Measurements from ENCODE around the gene TAPBPL.
A peak's percentile ranks its signal among the peaks of the same experiment; 100 is the strongest.

The TAPBPL gene

DNA sequence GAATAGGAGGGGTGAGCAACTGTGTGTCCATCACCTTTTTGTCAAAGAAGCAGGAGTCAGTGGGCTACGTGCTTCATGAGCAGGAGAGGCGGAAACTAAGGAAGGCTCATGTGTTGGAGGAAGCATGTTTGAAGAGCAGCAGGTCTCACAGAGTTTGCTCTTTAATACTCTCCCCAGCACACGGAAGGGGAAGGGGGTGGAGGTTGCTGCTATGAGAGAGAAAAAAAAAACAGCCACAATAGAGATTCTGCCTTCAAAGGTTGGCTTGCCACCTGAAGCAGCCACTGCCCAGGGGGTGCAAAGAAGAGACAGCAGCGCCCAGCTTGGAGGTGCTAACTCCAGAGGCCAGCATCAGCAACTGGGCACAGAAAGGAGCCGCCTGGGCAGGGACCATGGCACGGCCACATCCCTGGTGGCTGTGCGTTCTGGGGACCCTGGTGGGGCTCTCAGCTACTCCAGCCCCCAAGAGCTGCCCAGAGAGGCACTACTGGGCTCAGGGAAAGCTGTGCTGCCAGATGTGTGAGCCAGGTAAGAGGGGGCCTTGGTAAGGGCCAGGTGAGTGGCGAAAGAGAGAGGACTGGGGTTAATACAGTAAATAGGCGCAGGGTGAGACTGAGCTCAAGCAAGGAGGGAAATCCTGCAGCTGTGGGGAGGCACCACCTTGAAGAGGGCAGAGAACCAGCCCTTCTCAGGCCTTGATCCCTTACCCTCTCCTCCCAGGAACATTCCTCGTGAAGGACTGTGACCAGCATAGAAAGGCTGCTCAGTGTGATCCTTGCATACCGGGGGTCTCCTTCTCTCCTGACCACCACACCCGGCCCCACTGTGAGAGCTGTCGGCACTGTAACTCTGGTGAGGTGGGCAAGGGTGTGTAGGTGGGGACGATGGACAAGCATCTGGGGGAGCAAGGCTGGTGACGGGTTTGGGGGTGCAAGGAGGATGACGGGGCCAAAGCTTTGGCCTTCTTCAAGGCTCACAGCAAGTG lies 6.8 kb upstream of the TAPBPL start, which contains the start of gene CD27:
CD27 (plus strand) TSS at position 252 of the 985 bp plus-strand sequence; CDS start at position 393, 141 bp downstream.
- H3K27me3 Mint-ChIP-seq (ENCODE audit: low read depth), result no peaks in the 10 kb centered on the region
- peaks cover 21% of the 10 kb centered on the region for H3K36me3 Mint-ChIP-seq (ENCODE audit: low read depth)
- peak within 1 kb of the TSS; percentile 89 for H3K27ac Mint-ChIP-seq
- peak within 1 kb of the TSS; percentile 93 for H3K4me3 Mint-ChIP-seq
- H3K4me1 Mint-ChIP-seq (ENCODE audit: low read depth), result peaks cover 49% of the 10 kb centered on the region
- no peaks in the 10 kb centered on the region for H3K9me3 Mint-ChIP-seq
- DNase-seq (ENCODE audit: low spot score), result no peak

DNA sequence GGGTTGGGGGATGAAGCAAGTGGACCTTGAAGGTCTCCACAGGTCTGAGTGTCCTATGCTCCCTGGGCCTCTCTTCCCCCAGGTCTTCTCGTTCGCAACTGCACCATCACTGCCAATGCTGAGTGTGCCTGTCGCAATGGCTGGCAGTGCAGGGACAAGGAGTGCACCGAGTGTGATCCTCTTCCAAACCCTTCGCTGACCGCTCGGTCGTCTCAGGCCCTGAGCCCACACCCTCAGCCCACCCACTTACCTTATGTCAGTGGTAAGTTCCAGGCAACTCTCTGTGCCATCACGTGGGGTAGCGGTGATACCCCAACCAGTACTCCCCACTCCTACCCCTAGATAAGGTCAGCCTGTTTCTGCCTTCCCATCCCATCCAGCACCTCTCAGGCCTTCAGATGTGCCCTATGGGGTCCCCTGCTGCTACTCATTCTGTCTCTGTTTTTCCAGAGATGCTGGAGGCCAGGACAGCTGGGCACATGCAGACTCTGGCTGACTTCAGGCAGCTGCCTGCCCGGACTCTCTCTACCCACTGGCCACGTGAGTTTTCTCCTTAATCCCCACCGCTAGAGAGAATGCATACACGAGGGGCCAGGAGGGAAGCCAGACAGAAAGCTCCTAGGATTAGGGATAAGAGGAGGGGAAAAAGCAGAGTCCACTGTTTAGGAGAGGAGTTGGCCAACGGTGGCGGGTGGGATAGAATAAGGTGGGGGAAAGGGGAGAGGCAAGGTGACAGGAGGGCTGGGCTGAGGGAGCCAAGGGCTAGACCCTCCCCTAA lies 1.6 kb upstream of the TAPBPL start:
- DNase-seq (ENCODE audit: low spot score), result no peak
- H3K36me3 Mint-ChIP-seq (ENCODE audit: low read depth), result peaks cover 66% of the 10 kb centered on the region

DNA sequence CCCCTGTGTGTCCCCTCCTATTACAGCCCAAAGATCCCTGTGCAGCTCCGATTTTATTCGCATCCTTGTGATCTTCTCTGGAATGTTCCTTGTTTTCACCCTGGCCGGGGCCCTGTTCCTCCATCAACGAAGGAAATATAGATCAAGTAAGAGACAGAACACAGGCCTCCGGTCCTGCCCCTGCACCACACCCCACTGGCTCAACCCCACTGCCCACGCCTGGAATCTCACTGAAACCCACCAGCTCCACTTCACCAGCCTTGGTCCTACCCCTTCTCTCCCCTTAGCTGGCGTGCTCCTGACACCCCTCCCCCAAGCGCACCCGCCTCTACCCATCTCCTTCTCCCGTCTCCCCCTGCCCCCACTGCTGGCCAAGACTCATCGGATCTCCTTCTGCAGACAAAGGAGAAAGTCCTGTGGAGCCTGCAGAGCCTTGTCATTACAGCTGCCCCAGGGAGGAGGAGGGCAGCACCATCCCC lies 934 bp upstream of the TAPBPL start:
- Mint-ChIP-seq H3K27me3 (ENCODE audit: low read depth) (no peaks in the 10 kb centered on the region), H3K27ac (peak overlapping the region; percentile 99), H3K9me3 (no peaks in the 10 kb centered on the region), H3K36me3 (ENCODE audit: low read depth) (peaks cover 64% of the 10 kb centered on the region), H3K4me3 (peak overlapping the region; percentile 100), H3K4me1 (ENCODE audit: low read depth) (peaks cover 61% of the 10 kb centered on the region)
- no peak for DNase-seq (ENCODE audit: low spot score)

More for the DNA sequence above, 1.6 kb upstream of the TAPBPL start:
- Mint-ChIP-seq H3K4me1 (ENCODE audit: low read depth) (peaks cover 65% of the 10 kb centered on the region), H3K27me3 (ENCODE audit: low read depth) (no peaks in the 10 kb centered on the region), H3K4me3 (peak overlapping the region; percentile 100), H3K9me3 (no peaks in the 10 kb centered on the region), H3K27ac (peak overlapping the region; percentile 99)

DNA sequence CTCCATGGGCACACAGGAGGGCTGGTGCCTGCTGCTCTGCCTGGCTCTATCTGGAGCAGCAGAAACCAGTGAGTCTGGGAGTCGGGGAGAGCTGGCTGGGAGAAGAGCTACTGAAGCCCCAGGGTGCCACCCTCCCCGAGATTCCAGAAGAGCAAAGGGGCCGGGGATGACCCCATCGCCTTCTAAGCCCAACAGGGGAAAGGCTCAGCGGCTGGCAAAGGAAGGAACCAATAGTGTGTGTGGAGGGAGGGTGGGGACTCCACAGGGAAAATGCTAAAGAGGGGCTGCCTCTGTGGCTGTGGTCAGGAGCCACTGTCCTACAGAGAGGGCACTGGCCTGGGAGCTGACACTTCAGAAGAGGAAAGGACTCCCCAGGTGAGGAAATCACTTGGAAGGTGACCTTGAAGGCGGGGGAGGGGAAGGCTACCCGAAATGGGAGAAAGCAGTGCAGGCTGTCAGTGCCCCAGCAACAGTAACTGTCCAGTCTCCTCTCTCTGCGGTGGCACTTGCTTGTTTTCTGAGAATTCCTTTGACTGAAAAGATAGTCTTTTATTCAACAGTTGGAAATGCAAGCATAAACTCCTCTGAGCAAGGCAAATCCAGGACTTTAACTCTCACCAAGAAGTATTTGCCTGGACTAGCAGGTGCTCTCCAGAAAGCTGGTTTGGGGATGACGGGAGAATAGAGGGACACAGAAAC lies 552 bp downstream of the TAPBPL start:
- no peaks in the 10 kb centered on the region for H3K9me3 Mint-ChIP-seq
- H3K27me3 Mint-ChIP-seq (ENCODE audit: low read depth), result no peaks in the 10 kb centered on the region
- peaks cover 57% of the 10 kb centered on the region for H3K4me1 Mint-ChIP-seq (ENCODE audit: low read depth)
- peaks cover 70% of the 10 kb centered on the region for H3K36me3 Mint-ChIP-seq (ENCODE audit: low read depth)
- peak overlapping the region; percentile 100 for H3K4me3 Mint-ChIP-seq
- H3K27ac Mint-ChIP-seq, result peak overlapping the region; percentile 99
- no peak for DNase-seq (ENCODE audit: low spot score)

DNA sequence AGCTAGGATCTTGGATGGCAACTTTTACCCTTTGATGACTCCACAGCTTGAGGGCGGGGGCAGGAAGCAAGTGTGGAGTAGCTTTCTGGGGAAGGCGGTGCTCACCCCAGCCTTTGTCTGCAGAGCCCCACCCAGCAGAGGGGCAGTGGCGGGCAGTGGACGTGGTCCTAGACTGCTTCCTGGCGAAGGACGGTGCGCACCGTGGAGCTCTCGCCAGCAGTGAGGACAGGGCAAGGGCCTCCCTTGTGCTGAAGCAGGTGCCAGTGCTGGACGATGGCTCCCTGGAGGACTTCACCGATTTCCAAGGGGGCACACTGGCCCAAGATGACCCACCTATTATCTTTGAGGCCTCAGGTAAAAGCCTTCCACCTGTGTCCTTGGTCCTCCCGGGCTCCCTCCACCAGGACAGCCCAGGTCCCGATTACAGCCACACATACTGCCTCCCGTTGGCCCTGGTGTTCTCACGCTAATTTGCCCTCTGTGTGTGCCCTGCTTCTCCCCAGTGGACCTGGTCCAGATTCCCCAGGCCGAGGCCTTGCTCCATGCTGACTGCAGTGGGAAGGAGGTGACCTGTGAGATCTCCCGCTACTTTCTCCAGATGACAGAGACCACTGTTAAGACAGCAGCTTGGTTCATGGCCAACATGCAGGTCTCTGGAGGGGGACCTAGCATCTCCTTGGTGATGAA lies 1.2 kb downstream of the TAPBPL start:
- Mint-ChIP-seq H3K27ac (peak overlapping the region; percentile 99), H3K27me3 (ENCODE audit: low read depth) (no peaks in the 10 kb centered on the region), H3K4me1 (ENCODE audit: low read depth) (peaks cover 51% of the 10 kb centered on the region), H3K9me3 (no peaks in the 10 kb centered on the region), H3K4me3 (peak overlapping the region; percentile 100), H3K36me3 (ENCODE audit: low read depth) (peaks cover 66% of the 10 kb centered on the region)
- DNase-seq (ENCODE audit: low spot score), result no peak

DNA sequence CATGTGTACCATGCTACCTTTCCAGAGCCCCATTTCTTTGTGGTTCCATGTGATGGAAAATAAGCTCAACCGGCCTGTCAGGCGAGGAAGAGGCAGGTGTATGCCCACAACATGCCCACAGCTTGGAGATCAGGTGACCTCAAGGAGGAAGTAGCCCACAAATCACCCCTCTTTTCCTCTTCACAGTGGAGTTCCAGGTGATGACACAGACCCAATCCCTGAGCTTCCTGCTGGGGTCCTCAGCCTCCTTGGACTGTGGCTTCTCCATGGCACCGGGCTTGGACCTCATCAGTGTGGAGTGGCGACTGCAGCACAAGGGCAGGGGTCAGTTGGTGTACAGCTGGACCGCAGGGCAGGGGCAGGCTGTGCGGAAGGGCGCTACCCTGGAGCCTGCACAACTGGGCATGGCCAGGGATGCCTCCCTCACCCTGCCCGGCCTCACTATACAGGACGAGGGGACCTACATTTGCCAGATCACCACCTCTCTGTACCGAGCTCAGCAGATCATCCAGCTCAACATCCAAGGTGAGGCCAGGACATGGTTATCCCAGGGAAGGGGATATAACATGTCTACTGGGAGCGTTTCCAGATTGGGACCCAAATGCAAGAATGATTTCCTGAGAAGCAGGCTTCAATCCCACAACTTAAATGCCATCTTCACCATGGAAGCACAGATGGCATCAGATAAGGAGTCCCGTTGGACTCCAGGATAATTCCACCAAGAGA lies 5.5 kb downstream of the TAPBPL start:
- Mint-ChIP-seq H3K27me3 (ENCODE audit: low read depth) (no peaks in the 10 kb centered on the region), H3K4me1 (ENCODE audit: low read depth) (peaks cover 59% of the 10 kb centered on the region), H3K27ac (peak overlapping the region; percentile 41), H3K36me3 (ENCODE audit: low read depth) (peaks cover 76% of the 10 kb centered on the region), H3K9me3 (no peaks in the 10 kb centered on the region), H3K4me3 (no peak overlapping the region)
- DNase-seq (ENCODE audit: low spot score), result no peak

DNA sequence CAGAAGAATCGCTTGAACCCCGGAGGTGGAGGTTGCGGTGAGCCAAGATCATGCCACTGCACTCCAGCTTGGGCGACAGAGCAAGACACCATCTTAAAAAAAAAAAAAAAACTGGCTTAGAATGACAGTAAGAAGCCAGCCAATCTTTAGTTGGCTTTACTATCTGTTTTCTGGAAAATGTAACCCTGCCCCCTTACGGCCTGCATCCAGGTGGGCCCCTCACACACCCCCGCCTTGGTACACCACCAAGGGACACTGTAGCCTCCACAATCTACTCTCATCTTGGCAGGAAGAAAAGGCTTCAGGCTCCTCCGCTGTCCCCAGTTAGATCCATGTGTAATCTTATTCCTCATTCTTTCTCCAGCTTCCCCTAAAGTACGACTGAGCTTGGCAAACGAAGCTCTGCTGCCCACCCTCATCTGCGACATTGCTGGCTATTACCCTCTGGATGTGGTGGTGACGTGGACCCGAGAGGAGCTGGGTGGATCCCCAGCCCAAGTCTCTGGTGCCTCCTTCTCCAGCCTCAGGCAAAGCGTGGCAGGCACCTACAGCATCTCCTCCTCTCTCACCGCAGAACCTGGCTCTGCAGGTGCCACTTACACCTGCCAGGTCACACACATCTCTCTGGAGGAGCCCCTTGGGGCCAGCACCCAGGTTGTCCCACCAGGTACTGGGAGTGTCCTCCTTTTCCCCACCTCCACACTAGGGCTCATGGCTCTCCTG lies 6.6 kb downstream of the TAPBPL start:
- peak overlapping the region; percentile 21 for H3K4me3 Mint-ChIP-seq
- H3K27me3 Mint-ChIP-seq (ENCODE audit: low read depth), result no peaks in the 10 kb centered on the region
- peaks cover 59% of the 10 kb centered on the region for H3K4me1 Mint-ChIP-seq (ENCODE audit: low read depth)
- no peak for DNase-seq (ENCODE audit: low spot score)
- H3K36me3 Mint-ChIP-seq (ENCODE audit: low read depth), result peaks cover 77% of the 10 kb centered on the region
- H3K27ac Mint-ChIP-seq, result peak overlapping the region; percentile 57
- H3K9me3 Mint-ChIP-seq, result no peaks in the 10 kb centered on the region

DNA sequence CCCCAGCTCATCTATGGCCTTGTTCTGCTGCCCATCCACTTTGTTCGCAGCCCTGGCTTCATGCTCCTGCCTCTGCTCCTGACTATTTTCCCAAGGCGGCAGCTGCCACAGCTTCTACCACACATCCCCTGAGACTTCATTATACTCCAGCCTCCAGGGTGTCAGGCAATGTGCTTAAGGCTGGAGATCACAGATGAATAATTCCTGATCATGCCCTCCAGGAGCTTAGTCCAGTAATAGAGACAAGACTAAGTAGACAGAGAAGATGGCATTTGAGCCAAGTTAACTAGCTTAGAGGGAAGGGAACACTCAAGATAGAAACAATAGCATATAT lies 7.1 kb downstream of the TAPBPL start:
- Mint-ChIP-seq H3K27ac (peak overlapping the region; percentile 57), H3K4me3 (peak overlapping the region; percentile 22), H3K36me3 (ENCODE audit: low read depth) (peaks cover 77% of the 10 kb centered on the region), H3K9me3 (no peaks in the 10 kb centered on the region), H3K27me3 (ENCODE audit: low read depth) (no peaks in the 10 kb centered on the region), H3K4me1 (ENCODE audit: low read depth) (peaks cover 62% of the 10 kb centered on the region)
- DNase-seq (ENCODE audit: low spot score), result no peak

DNA sequence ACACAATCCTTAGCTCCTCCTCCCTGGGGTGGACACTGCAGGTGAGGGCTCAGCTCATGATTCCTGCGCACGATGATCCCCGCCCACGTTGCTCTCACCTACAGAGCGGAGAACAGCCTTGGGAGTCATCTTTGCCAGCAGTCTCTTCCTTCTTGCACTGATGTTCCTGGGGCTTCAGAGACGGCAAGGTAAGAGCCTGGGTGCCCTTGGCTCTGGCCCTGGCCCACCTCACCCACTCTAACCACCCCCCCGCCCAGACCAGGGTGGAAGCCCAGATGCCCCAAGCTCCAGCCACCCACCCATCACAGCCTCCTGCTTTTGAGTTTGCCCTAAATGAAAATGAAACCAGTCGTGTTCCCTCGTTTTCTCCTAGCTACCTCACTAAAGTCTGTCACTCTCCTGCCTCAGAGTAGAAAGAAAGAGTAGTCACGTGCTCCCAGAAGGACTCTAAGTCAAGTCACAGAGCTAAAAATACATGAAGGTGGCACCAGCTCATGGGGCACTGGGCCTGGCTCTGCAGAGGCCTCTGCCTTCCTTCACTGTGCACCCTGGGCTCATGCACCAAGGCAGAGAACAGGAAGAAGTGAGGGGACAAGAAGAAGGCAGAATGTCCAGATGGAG lies 9.0 kb downstream of the TAPBPL start:
- no peak for DNase-seq (ENCODE audit: low spot score)
- peaks cover 68% of the 10 kb centered on the region for H3K4me1 Mint-ChIP-seq (ENCODE audit: low read depth)
- H3K27me3 Mint-ChIP-seq (ENCODE audit: low read depth), result no peaks in the 10 kb centered on the region
- no peaks in the 10 kb centered on the region for H3K9me3 Mint-ChIP-seq
- H3K36me3 Mint-ChIP-seq (ENCODE audit: low read depth), result peaks cover 80% of the 10 kb centered on the region
- H3K4me3 Mint-ChIP-seq, result peak overlapping the region; percentile 91
- H3K27ac Mint-ChIP-seq, result peak overlapping the region; percentile 97

DNA sequence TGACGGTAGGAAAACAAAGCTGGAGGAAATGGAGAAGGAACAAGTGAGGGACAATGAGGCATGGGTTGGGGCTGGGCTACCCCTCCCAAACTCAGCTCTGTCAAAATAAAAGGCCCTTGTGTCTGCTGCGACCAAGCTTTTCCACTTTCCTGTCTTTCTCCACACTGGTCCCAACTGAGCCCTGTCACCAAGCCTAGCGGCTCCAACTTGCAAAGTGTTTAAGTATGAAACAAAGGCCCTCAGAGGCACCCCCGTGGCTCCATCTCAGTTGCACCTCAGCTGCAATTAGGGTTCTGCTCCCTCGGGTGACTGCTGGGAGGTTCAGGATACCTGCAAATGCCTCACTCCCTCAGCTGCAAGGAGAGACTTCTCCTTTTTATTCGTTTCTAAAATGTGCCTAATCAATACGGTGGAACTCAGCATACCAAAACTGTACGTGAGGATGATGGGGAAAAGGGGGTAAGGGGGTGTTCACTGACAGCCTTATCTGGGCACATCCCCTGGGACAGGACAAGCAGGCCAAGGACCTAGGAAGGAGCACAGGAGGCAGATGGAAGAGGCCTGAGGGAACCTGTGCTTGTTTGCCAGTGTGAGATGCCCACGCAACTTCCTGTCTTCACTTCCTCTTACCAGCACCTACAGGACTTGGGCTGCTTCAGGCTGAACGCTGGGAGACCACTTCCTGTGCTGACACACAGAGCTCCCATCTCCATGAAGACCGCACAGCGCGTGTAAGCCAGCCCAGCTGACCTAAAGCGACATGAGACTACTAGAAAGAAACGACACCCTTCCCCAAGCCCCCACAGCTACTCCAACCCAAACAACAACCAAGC lies 9.8 kb downstream of the TAPBPL start:
- H3K4me1 Mint-ChIP-seq (ENCODE audit: low read depth), result peaks cover 69% of the 10 kb centered on the region
- H3K4me3 Mint-ChIP-seq, result peak overlapping the region; percentile 91
- DNase-seq (ENCODE audit: low spot score), result peak; percentile 89
- H3K27me3 Mint-ChIP-seq (ENCODE audit: low read depth), result no peaks in the 10 kb centered on the region
- peak overlapping the region; percentile 97 for H3K27ac Mint-ChIP-seq
- peaks cover 83% of the 10 kb centered on the region for H3K36me3 Mint-ChIP-seq (ENCODE audit: low read depth)
- no peaks in the 10 kb centered on the region for H3K9me3 Mint-ChIP-seq

DNA sequence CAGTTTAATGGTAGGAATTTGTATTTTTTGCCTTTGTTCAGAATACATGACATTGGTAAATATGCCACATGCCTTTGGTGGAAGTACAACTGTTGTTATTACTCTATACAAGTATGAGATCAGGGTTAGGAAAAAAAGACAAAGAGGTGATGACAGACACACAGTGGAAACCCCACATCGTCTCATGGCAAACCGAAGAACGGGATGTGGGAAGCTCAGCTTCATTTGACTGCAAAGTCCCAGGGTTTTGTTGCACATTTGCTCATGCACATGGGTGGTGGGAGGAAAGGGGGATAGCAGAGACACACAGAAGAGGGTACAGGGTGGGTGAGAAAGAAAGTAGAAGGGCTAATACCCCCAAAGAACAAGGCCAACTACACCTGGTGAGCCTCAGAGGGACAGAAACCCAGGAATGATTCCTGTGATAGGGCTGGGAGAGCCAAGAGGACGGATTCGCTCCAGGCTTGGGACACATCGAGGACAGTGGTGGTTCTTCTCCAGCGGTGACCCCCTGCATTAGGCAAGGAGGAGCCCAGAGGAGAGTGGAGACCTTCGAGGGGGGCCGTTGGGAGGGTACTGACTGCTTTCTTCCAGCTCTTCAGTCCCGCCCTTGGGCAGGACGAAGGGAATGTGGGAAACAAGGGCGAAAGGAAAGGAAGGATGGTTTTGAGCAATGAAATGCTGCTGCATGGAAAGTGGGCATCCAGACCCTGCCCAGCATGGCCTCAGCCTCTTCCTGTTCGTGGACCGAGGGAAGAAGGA lies 10.6 kb downstream of the TAPBPL start:
- Mint-ChIP-seq H3K27me3 (ENCODE audit: low read depth) (no peaks in the 10 kb centered on the region), H3K27ac (peak overlapping the region; percentile 97), H3K4me1 (ENCODE audit: low read depth) (peaks cover 70% of the 10 kb centered on the region), H3K4me3 (peak overlapping the region; percentile 91), H3K9me3 (no peaks in the 10 kb centered on the region), H3K36me3 (ENCODE audit: low read depth) (peaks cover 84% of the 10 kb centered on the region)
- DNase-seq (ENCODE audit: low spot score), result peak; percentile 63

All from T-helper 2 cell treated with Interferon-gamma antibody and Interleukin-4, amounts not matched to agents 5 μg/mL and 100 μg/mL, for 36 hours (primary cell).